Kidney glomerular epithelial cell (primary cell): ENCODE data around the gene HRG.
"Not testable (repeated sequence)": the region's sequence is repeated elsewhere in the genome, so short reads cannot be mapped to it uniquely, and the experiment has no call there.

Experiments
- DNase-seq: peaks from one replicate; lab custom pipeline; 2025; lab: John Stamatoyannopoulos, UW

HRG gene

DNA sequence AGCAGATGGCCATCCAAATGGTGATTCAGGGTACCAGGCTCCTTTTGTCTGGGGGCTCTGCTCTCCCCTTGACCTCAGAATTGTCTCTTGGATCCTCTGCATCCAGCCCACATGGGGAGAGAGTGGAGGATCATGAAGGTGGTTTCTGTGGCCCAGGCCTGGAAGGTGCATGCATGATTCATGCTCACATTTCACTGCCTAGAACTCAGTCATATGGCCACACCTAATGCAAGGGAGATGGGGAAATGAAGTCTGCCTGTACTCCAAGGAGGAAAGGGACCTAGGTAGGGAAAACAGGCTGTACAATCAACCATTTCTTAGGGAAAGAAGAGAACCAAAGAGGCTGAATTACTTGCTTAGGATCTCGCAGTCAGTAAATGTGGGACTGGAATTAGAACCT, 15.1 kb downstream of the HRG start:
- no peak for DNase-seq

DNA sequence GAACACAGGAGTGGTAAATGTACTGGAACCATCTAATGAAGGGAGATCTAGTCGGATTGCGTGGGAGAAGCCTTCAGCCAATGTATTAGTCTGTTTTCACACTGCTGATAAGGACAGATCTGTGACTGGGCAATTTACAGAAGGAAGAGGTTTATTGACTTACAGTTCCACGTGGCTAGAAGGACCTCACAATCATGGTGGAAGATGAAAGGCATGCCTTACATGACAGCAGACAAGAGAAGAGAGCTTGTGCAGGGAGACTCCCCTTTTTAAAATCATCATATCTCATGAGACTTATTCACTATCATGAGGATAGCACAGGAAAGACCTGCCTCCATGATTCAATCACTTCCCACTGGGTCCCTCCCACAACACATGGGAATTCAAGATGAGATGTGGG, 17.0 kb downstream of the HRG start:
- DNase-seq: no peak

DNA sequence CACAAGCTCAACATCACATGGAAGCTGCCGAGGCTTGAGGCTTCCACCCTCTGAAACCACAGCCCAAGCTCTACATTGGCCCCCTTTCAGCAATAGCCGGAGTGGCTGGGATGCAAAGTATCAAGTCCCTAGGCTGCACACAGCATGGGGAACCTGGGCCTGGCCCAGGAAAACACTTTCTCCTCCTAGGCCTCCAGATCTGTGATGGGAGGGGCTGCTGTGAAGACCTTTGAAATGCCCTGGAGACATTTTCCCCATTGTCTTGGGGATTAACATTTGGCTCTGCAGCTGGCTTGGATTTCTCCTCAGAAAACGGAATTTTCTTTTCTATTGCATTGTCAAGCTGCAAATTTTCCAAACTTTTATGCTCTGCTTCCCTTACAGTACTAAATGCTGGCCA, 18.2 kb downstream of the HRG start:
- DNase-seq: no peak

DNA sequence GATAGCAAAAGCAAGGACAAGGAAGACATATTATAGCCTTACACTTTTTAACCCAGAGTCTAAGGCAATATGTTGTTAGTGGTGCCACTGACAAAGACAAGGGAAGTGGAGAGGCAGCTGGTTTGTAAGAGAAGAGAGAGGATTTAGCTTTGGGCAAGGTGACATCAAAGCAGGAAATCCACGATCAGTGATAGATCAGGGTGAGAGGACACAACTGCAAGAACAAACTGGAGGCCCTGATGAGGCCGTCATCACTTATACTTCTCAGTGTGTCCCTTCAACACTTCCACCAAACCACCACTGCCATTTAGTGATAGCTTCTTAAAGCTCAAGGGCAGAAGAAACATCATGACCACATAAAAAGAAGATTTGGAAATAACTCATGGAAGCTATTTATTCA, 20.7 kb downstream of the HRG start:
- DNase-seq: not testable (repeated sequence)

DNA sequence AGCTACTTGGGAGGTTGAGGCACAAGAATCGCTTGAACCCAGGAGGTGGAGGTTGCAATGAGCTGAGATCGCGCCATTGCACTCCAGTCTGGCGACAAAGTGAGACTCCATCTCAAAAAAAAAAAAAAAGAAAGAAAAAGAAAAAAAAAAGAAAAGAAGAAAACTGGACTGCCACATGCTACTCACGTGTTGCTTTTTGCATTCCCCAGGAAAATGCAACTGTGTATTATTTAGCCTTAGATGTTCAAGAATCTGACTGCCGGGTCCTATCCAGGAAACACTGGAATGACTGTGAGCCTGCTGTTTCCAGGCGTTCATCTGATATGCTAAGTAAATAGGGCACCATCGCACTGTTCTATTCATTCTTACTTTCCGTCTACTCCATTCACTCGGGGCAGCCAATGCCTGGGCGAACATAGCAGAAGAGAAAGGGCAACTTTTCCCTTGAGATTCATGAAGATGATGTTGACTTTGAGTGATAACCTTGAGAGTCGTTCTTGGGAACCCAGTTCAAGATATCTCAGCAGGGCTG, 21.4 kb downstream of the HRG start:
- no peak for DNase-seq

DNA sequence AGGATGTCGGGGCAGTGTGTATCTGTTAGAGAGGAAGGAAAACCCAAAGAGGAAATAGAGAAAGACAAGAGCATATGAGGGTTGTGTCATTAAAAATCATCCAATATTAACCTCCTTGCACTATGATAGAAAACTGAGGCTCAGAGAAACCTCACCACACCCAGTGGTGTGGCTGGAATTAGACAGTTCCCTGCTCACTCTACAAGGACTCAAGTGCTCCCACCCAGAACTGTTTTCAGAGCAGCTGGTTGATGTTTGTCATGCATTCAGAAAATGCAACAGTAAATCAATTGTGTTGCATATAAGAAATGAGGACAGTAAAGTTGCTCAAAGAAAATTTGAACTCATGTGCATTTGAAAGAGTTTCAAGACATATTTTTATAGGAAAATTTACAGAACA, 24.5 kb downstream of the HRG start:
- not testable (repeated sequence) for DNase-seq

DNA sequence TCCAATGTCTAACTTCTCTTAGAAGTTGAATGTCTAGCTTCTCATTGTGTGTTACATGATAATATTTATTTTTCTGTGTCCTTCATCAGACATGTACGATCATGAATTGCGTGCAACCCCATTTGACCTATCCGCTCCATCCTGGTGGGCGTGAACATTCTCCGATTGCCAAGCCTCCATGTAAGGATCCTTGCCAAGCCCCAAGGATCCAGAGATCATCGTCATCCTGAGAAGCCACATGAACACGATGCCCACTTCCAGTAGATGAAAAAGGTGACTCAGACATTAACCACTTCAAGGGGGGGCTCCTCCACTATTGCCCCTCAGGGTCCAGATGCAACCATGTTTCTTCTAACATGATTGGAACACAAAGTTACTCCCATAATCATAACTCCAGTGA, 25.9 kb downstream of the HRG start:
- no peak for DNase-seq

DNA sequence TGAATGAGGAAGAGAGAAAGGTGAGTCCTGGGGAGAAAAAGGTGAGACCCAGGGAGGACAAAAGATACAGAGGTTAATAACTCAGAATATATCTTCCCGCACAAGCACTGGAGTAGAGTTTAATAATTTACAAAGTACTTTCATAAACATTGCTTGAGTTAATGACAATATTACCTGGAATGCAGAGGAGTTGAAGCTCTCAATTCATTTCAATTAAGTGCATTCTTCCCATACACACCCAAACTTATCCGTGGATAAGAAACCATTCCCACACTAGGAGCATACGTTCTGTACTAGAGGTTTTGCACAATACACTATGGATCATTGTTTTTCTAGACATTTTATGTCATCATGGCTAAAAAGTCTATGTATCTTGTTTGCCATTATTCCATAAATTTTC, 28.0 kb downstream of the HRG start:
- DNase-seq: peak; percentile 35

DNA sequence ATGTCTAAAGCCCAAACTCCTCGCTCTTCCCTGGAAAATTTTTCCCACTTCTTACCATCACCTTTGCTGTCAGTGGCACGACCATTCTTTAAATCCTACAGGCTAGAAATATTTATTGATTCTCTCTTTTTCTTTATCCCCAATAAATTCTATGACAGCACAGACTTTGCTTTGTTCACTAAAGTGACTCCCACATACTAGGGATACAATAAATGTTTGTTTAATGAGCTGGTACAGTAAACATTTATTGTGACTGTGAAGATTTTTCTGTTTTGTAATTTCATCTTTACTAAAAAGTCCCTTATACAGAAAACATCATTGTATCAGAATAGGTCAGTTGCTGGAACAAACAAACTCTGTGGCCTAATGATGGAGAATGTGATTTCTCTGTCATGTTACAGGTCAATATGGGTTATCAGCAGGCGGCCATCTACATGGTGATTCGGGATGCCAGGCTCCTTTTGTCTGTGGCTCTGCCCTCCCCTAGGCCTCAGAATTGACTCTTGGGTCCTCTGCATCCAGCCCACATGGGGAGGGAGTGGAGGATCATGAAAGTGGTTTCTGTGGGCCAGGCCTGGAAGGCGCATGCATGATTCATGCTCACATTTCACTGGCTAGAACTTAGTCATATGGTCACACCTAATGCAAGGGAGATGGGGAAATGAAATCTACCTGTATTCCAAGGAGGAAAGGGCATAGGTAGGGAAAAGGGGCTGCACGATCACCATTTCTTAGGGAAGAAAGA, 28.6 kb downstream of the HRG start:
- no peak for DNase-seq

DNA sequence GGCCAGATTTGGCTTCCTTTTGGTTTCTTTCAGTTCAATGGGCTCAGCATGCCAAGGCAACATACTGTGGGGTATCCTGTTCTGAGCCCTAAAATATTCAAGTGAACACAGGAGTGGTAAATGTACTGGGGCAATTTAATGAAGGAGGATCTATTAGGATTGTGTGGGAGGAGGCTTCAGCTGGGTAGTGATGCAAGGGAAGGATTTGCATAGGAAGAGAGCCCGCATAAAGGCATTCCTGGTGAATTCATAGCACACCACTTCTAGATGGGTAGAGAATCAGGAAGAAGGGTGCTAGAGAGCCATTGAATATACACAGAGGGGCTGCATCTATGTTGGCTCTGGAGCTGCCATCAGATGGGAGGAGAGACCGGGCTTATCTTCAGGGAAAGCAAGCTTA, 30.7 kb downstream of the HRG start:
- no peak for DNase-seq

DNA sequence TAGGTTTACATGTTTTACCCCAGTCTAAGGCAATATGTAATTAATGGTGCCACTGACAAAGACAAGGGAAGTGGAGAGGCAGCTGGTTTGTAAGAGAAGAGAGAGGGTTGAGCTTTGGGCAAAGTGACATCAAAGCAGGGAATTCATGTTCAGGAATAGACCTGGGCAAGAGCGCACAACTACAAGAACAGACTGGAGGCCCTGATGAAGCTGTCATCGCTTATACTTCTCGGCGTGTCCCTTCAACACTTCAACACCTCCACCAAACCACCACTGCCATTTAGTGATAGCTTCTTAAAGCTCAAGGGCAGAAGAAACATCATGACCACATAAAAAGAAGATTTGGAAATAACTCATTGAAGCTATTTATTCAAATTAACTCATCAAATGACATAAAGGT, 31.7 kb downstream of the HRG start:
- DNase-seq: no peak

DNA sequence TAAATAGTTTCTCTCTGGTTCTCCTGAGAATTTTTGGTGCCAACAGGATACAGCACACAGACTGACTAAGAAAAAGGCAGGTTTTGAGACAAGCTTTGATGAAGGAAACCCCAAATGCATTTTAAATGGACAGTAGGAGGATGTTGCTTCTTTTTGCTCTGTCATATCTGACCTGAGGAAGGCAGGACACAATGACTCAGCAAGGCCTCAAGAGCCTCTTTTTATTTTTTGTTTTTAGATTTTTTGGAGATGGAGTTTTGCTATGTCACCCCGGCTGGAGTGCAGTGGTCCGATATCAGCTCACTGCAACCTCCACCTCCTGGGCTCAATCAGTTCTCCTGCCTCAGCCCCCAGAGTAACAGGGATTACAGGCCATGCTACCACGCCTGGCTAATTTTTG, 34.5 kb downstream of the HRG start:
- no peak for DNase-seq

DNA sequence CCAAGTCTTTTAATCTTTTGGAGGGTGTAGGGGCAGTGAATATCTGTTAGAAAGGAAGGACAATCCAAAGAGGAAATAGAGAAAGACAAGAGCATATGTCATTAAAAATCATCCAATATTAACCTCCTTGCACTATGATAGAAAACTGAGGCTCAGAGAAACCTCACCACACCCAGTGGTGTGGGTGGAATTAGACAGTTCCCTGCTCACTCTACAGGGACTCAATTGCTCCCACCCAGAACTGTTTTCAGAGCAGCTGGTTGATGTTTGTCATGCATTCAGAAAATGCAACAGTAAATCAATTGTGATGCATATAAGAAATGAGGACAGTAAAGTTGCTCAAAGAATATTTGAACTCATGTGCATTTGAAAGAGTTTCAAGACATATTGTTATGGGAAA, 36.6 kb downstream of the HRG start:
- not testable (repeated sequence) for DNase-seq

DNA sequence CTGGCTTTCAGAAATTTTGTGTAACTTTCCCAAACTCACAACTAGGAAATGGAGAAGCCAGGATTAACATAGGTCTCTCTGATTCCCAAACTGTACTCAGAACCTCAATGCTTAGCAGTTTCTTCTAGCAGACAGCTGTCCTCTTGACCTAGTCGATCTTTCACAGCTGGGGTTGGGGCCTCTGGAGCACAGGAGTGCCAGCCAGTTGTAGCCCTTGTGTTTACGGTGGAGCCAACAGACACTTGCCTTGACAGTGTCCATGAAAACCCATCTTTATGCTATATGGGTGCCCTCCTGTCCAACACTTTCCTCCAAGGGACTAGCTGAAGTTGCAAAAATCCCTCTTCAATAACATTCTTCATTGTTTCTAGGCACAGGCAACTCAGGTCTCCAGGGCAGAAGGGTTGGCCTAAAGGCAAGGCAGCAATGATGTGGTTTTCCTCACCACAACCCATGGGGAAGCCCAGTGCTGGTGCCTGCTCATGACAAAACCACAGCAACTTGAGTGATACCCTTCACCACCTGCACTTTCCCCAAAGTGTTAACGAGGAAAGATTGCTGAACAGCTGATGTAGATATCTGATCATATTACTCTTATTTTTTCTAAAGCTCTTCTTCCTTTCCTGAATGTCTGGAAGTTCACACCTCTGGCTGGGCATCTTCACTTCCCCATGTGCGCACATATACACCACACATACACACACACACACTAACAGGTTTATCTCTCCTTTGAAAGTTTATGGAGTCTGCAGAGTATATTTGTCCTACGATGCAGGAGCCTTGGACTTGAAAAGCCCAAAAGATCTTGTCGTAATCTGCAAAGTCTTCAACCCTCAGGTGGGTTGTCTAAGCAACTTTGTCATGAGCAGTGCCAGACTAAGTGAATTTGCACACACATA, 40.3 kb downstream of the HRG start:
- no peak for DNase-seq

DNA sequence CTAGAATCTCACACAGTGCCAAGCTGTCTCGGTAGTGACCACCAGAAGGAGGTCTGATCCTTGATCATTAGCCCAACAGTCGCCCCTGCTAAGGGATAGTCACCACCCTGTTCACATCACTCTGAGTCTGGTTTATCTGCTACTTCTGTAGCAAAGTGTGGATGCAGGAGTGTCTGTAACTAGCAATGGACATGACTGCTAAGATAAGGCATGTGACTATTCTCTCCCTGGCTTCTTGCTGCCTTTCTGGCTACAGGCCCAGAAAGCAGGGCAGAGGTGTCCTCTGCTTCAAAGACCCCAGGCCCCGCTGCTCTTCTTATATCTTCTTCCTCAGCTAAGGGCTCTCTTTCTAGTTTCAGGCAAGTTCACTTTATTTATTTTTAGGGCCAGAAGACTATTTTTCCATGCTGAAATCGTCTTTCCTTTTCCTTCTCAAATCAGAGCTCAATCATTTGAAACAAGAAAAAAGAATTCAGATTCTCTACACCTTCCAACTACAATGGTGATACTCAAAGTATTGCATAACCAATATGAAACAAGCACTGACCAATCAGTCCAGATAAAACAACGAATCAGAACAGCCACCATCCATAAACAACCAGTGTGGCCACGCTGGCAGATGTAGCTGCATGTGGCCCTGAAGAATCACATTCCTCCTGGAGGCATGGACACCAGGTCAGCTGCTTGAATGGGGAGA, 43.3 kb downstream of the HRG start:
- peak; percentile 5 for DNase-seq

DNA sequence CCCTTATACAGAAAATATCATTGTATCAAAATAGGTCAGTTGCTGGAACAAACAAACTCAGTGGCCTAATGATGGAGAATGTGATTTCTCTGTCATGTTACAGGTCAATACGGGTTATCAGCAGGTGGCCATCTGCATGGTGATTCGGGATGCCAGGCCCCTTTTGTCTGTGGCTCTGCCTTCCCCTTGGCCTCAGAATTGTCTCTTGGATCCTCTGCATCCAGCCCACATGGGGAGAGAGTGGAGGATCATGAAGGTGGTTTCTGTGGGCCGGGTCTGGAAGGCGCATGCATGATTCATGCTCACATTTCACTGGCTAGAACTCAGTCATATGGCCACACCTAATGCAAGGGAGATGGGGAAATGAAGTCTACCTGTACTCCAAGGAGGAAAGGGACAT, 44.9 kb downstream of the HRG start:
- not testable (repeated sequence) for DNase-seq

DNA sequence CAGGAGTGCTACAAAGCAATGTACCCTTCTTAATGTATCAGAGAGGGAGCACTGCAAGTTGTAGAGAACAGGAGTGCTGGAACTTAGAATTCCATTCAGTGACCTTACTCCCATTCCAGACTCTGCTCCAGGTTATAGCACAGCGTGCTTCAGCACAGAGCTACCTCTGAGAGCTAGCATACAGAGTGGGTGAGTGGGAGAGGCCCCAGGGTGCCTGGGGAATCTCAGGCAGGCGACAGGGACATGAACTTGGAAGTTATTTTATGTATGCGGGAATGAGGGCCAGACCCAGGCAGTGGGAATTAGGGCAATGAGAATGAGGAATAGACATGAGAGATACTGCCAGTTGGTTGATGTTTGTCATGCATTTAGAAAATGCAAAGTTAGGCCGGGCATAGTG, 47.7 kb downstream of the HRG start:
- no peak for DNase-seq

DNA sequence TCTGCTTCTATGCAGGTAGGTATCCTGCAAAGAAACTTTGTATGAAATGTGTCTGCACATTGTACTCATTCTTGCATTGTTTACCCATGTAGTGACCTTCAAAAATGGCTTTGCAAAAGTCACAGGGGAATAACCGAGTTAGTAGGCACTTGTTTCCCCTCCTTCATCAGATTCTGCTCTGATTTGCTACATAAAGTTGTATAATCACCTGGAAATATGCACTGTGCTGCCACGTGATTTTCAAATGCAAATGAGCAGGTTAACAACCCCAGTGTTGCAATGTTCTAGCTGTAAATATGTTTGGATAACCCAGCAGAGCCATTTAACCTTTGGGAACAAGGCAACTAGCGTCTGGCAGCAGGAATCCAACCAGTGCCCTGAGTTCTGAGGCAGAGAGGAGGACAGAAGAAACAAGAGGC, 51.2 kb downstream of the HRG start, which contains the start of gene KNG1:
Gene KNG1, plus strand, starts transcription at position 321 of the 419 bp plus-strand sequence. CDS start 184 bp downstream, outside the sequence.
- no peak for DNase-seq

DNA sequence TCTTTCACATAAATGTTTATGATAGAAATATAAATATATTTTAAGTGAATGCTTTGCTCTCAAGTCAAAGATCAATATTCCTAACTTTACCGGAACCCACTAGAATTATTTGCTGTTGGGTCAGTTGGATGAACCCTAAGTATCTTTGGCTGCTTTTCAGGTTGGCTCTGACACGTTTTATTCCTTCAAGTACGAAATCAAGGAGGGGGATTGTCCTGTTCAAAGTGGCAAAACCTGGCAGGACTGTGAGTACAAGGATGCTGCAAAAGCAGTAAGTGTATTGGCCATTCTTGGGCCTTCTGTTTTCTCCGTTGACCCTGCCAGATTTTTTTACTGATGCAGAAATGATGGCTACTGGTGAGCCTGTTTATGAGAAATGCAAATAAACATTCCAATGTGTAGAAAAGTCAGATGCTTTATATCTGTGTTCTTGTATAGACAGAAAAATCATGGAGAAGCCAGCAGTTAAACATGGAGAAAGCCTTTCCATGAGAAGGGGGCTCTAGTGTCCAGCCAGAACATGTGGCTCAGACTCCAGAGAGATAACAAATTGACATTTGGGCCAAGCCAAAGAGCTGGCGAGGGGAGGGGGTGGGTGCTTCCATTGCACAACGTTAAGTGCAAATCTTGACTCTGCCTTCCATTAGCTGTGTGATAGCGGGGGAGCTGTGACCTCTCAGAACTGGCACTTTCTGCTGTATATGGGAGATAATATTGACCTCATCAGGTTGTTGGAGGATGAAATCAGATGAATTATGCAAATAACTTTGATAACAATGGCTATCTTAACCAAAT, 54.3 kb downstream of the HRG start:
- no peak for DNase-seq

DNA sequence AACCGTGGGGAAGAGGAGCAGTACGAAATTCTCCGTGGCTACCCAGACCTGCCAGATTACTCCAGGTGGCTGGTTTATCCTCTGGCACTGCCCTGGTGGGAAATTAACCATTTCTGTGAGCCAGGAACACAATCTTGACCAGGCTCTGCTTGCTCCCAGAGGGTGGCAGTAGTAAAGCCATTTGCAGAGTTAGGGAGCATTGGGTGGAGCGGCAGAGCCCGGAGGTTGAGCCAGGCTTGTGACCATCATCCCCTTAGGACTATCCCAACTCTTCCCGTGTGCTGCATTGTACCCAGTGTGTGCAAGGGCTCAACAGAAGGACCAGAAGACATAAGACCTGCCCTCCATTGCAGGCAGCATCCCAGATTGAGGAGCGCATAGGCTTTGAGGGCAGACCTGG, 56.6 kb downstream of the HRG start:
- no peak for DNase-seq

DNA sequence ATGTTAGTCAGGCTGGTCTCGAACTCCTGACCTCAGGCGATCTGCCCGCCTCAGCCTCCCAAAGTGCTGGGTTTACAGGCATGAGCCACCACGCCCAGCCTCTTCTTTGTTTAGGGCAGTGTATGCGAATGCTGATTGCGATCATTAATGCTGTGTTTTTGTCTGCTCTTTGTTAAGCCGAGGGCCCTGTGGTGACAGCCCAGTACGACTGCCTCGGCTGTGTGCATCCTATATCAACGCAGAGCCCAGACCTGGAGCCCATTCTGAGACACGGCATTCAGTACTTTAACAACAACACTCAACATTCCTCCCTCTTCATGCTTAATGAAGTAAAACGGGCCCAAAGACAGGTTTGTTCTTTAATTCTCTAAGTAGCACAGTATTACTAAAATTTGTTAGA, 59.1 kb downstream of the HRG start:
- no peak for DNase-seq
